Lung (tissue), 12 donors: ENCODE results near the gene SYNGR4. TPM values are rescaled to one million over a fixed set of nuclear protein-coding genes. Genes with fewer than 3 reads are reported as not detected.

Source experiments
- ATAC-seq: fragments of 200-7000 bp; cut with Tn5 transposase; one replicate; pipeline ENCODE4 v1.9.1; 2020; ENCODE audit warnings: moderate number of reproducible peaks; ENCODE audit not compliant: insufficient read depth, low FRiP score
- DNase-seq, 3 donors: peaks; one replicate each; pipeline ENCODE4 v3.0.0-alpha.2; 2013 to 2017
- H3K27ac ChIP-seq, 2 donors: one replicate each; pipeline ENCODE4 v1.5.1; 2013; ENCODE audit warnings: mild to moderate bottlenecking in 2 of 2, moderate library complexity in 2 of 2, control low read depth in 1 of 2, inconsistent platforms in 1 of 2, low read depth in 1 of 2, low read length in 1 of 2
- H3K27me3 ChIP-seq, 3 donors: one replicate each; pipeline ENCODE4 v1.5.1; 2013; ENCODE audit warnings: low read length in 2 of 3; ENCODE audit not compliant: control insufficient read depth in 3 of 3, insufficient read depth in 3 of 3
- H3K36me3 ChIP-seq, 4 donors: one replicate each; pipeline ENCODE4 v1.5.1; 2013; ENCODE audit warnings: low read length in 4 of 4, mild to moderate bottlenecking in 1 of 4, moderate library complexity in 1 of 4; ENCODE audit not compliant: control insufficient read depth in 4 of 4, insufficient read depth in 4 of 4
- H3K4me1 ChIP-seq, 5 donors: one replicate each; pipeline ENCODE4 v1.5.1; 2013; ENCODE audit warnings: low read length in 5 of 5, mild to moderate bottlenecking in 2 of 5, moderate library complexity in 1 of 5; ENCODE audit not compliant: control insufficient read depth in 5 of 5, insufficient read depth in 5 of 5
- H3K4me3 ChIP-seq: one replicate; pipeline ENCODE4 v1.5.1; 2013; ENCODE audit warnings: mild to moderate bottlenecking, control low read depth, moderate library complexity
- H3K9ac ChIP-seq, 2 donors: one replicate each; pipeline ENCODE4 v1.5.1; 2013; ENCODE audit warnings: low read length in 2 of 2, control low read depth in 1 of 2; ENCODE audit not compliant: insufficient read depth in 1 of 2
- H3K9me3 ChIP-seq, 4 donors: one replicate each; pipeline ENCODE4 v1.5.1; 2013; ENCODE audit warnings: low read length in 3 of 4, mild to moderate bottlenecking in 1 of 4, moderate library complexity in 1 of 4; ENCODE audit not compliant: control insufficient read depth in 4 of 4, insufficient read depth in 3 of 4
- WGBS, 2 donors: extraction: QIAGEN DNeasy Blood & Tissue Kit; methylation state at CpG; one replicate each; pipeline ENCODE4 v1.1.7; 2013; 5-methylcytosine and 5-hydroxymethylcytosine counted together
- polyA plus RNA-seq, 2 donors: library from polyadenylated mRNA; stranded (reverse); fragments of 200-250 nt; gene quantifications; one replicate each; pipeline ENCODE4 v1.2.1, GENCODE V29; 2013
- total RNA-seq, 2 donors: library from RNA; depleted of rRNA in 1 of 2; stranded (reverse); fragments of >200 nt in 1 of 2; gene quantifications; one replicate each; pipeline ENCODE4 v1.2.1, GENCODE V29; 2014 to 2021
- TF ChIP-seq, protein P1 (sequence below): IDR thresholded peaks from 2 replicates; pipeline ENCODE4 v1.5.1; 2012; ENCODE audit warnings: mild to moderate bottlenecking; ENCODE audit errors: control extremely low read depth, extremely low read depth
- donor health status: control.
- donor health status: control.
- donor health status: Bipolar disorder and iron deficiency.
- donor health status: healthy.
- donor health status: DM: yes; HTN: yes; CAD: no.

Gene SYNGR4
- total and polyA plus RNA-seq, 4 donors: not detected

DNA sequence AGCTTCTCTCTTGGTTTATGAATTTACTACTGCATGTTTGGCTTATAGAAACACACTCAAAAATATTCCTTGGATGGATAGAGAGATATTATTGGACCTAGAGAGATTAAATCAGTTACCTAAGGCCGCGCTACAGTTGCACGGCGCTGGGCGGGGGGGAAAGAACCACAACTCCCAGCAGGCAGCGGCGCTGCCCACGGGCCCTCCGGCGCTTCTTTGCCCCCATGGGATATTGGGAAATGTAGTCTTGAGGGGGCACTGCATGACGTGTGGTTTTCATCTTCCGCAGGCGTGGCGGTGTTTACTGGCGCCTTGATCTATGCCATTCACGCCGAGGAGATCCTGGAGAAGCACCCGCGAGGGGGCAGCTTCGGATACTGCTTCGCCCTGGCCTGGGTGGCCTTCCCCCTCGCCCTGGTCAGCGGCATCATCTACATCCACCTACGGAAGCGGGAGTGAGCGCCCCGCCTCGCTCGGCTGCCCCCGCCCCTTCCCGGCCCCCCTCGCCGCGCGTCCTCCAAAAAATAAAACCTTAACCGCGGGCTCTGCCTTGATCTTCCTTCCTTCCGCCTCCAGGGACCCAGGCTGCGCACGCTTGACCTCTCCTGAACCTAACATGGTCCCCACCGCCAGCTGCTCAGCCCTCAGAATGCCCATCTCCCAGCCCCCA lies 34.0 kb upstream of the SYNGR4 start:
- H3K9me3 ChIP-seq: no peaks in the 10 kb centered on the region
- H3K4me1 ChIP-seq: peaks cover 0 to 34% (median 6%) of the 10 kb centered on the region in 5 donors
- no peaks in the 10 kb centered on the region for H3K27me3 ChIP-seq
- TF ChIP-seq, protein P1, sequence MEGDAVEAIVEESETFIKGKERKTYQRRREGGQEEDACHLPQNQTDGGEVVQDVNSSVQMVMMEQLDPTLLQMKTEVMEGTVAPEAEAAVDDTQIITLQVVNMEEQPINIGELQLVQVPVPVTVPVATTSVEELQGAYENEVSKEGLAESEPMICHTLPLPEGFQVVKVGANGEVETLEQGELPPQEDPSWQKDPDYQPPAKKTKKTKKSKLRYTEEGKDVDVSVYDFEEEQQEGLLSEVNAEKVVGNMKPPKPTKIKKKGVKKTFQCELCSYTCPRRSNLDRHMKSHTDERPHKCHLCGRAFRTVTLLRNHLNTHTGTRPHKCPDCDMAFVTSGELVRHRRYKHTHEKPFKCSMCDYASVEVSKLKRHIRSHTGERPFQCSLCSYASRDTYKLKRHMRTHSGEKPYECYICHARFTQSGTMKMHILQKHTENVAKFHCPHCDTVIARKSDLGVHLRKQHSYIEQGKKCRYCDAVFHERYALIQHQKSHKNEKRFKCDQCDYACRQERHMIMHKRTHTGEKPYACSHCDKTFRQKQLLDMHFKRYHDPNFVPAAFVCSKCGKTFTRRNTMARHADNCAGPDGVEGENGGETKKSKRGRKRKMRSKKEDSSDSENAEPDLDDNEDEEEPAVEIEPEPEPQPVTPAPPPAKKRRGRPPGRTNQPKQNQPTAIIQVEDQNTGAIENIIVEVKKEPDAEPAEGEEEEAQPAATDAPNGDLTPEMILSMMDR: no peak
- WGBS, 2 donors: 11 to 15% methylated on average over 32 to 41 of the region's 41 CpGs
- ATAC-seq (no peak), DNase-seq (peak; percentile 76 to 81 (median 78))
- H3K27ac ChIP-seq: peak overlapping the region; percentile 70 to 83
- H3K9ac ChIP-seq: peak overlapping the region in 1 of 2 donors; percentile 16
- H3K36me3 ChIP-seq: peaks cover 0 to 18% (median 3%) of the 10 kb centered on the region in 4 donors
- peak overlapping the region; percentile 45 for H3K4me3 ChIP-seq

DNA sequence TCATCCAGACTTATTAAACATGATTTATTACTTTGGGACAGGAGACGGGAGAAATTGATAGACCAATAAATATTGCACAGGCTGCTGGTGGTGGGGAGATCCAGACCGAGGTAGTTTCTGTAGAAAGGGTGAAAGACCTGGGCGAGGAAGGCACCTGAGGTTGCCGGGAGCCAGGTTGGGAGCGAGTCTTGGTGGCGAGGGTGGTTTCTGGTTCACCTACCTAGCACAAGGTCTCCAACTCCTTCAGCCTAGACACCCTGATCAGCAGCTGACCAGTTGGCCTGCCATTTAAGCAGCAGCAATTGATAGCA lies 31.9 kb upstream of the SYNGR4 start:
- no peaks in the 10 kb centered on the region for H3K9me3 ChIP-seq
- DNase-seq (no peak), ATAC-seq (no peak)
- H3K4me3 ChIP-seq: no peak overlapping the region
- peaks cover 0 to 16% (median 3%) of the 10 kb centered on the region in 4 donors for H3K36me3 ChIP-seq
- peaks cover 0 to 25% (median 6%) of the 10 kb centered on the region in 5 donors for H3K4me1 ChIP-seq
- WGBS, 2 donors: 35 to 47% methylated on average over 6 of the region's 6 CpGs
- no peak overlapping the region for H3K9ac ChIP-seq
- TF ChIP-seq, protein P1: no peak
- H3K27ac ChIP-seq: peak overlapping the region; percentile 74 to 93
- no peaks in the 10 kb centered on the region for H3K27me3 ChIP-seq

DNA sequence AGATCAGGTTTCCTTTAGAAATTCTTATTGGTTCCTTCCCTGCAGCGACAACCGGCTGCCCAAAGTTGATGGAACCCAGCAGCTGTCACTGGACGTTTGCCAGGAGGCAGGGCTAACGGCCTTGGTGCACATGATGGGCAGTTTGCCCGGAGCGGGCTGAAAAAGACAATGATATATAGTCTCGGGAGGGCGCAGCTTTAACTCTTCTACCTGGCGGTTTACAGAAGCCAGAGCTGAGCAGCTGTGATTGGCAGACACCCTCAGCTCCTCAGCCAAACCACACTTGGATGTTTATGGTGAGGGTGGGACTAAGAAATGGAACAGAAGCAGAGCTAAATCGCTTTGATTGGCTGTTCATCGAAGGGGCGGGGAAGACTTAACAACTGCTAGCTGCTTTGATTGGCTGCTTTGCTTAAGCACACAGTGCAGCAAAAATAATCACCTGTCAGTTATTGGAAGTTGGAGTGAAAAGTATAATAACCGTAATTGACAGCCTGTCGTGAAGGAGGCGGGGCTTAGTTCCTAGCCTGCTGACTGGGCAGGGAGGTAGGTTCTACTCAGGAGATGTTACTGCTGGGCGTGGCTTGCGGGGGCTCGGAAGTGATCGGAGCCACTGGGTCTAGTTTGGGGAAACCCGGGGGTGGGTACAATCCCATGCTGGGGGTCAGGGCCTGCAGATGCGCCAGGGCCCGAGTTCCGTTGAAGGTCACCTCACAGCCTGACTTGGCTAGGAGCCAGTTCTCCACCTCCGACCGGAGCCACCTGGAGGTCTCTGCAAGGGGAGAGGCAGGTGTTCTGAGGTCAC lies 31.3 kb upstream of the SYNGR4 start:
- WGBS, 2 donors: 1% methylated on average over 25 of the region's 25 CpGs
- DNase-seq (peak; percentile 96 to 99 (median 98)), ATAC-seq (peak; percentile 75)
- no peaks in the 10 kb centered on the region for H3K27me3 ChIP-seq
- TF ChIP-seq, protein P1: no peak
- H3K36me3 ChIP-seq: peaks cover 0 to 13% (median 3%) of the 10 kb centered on the region in 4 donors
- H3K27ac ChIP-seq: peak overlapping the region; percentile 74 to 93
- no peaks in the 10 kb centered on the region for H3K9me3 ChIP-seq
- peaks cover 0 to 25% (median 6%) of the 10 kb centered on the region in 5 donors for H3K4me1 ChIP-seq
- H3K9ac ChIP-seq: peak overlapping the region in 1 of 2 donors; percentile 48
- peak overlapping the region; percentile 20 for H3K4me3 ChIP-seq
